Neural cell (in vitro differentiated cells): ENCODE data around the gene GPANK1. TPM values are rescaled to one million over a fixed set of nuclear protein-coding genes. Genes with fewer than 3 reads are reported as not detected.

Experiments
- H2AFZ ChIP-seq: fragments of 200-600, 300-800 bp; sonication (generic), shearing (Covaris generic); 2 replicates; pipeline ENCODE4 v1.6.0; 2014; ENCODE audit warnings: low read depth, mild to moderate bottlenecking, antibody characterized with exemption, low read length, moderate library complexity
- H3F3A ChIP-seq: fragments of 200-600 bp; shearing (Covaris generic); 2 replicates; pipeline ENCODE4 v1.6.1; 2016; ENCODE audit warnings: mild to moderate bottlenecking, moderate library complexity, mixed read lengths, antibody characterized with exemption, low read length; ENCODE audit not compliant: insufficient read depth, poor library complexity, severe bottlenecking
- H3K27ac ChIP-seq: fragments of 200-600, 300-800 bp; sonication (generic), shearing (Covaris generic); 2 replicates; pipeline ENCODE4 v1.5.1; 2014; ENCODE audit warnings: mild to moderate bottlenecking, low read length, moderate library complexity
- H3K27me3 ChIP-seq: fragments of 300-800, 200-600 bp; sonication (generic), shearing (Covaris generic); 2 replicates; pipeline ENCODE4 v1.6.0; 2014; ENCODE audit warnings: mild to moderate bottlenecking, low read depth, low read length, moderate library complexity; ENCODE audit not compliant: insufficient read depth
- H3K36me3 ChIP-seq: fragments of 300-800, 200-600 bp; sonication (generic), shearing (Covaris generic); 2 replicates; pipeline ENCODE4 v1.5.1; 2014; ENCODE audit warnings: mild to moderate bottlenecking, antibody characterized with exemption, low read length, moderate library complexity; ENCODE audit not compliant: insufficient read depth
- H3K4me2 ChIP-seq: fragments of 300-800, 200-600 bp; sonication (generic), shearing (Covaris generic); 2 replicates; pipeline ENCODE4 v1.6.0; 2014; ENCODE audit warnings: mild to moderate bottlenecking, low read length
- H3K4me3 ChIP-seq: fragments of 300-800, 200-600 bp; sonication (generic), shearing (Covaris generic); 2 replicates; pipeline ENCODE4 v1.5.1; 2014; ENCODE audit warnings: mild to moderate bottlenecking, low read length, moderate library complexity
- H3K79me2 ChIP-seq: fragments of 200-600 bp; shearing (Covaris generic); replicated peaks from 2 replicates; pipeline ENCODE4 v1.6.0; 2014; ENCODE audit warnings: mild to moderate bottlenecking, low read length, moderate library complexity; ENCODE audit not compliant: insufficient read depth
- H3K9ac ChIP-seq: fragments of 300-800, 200-600 bp; sonication (generic), shearing (Covaris generic); 2 replicates; pipeline ENCODE4 v1.6.1; 2016; ENCODE audit warnings: mild to moderate bottlenecking, low read length, mixed read lengths
- H3K9me2 ChIP-seq: fragments of 200-600 bp; shearing (Covaris generic); 2 replicates; pipeline ENCODE4 v1.6.1; 2016; ENCODE audit warnings: mild to moderate bottlenecking, low read length, mixed read lengths; ENCODE audit not compliant: insufficient read depth
- H3K9me3 ChIP-seq: fragments of 200-600, 300-800 bp; sonication (generic), shearing (Covaris generic); 2 replicates; pipeline ENCODE4 v1.6.1; 2016; ENCODE audit warnings: mild to moderate bottlenecking, mixed run types, low read length, moderate library complexity, mixed read lengths
- H4K20me1 ChIP-seq: fragments of 200-600 bp; shearing (Covaris generic); 2 replicates; pipeline ENCODE4 v1.6.1; 2016; ENCODE audit warnings: mild to moderate bottlenecking, mixed run types; ENCODE audit not compliant: insufficient read depth
- CTCF ChIP-seq: fragments of 450-650 bp; IDR thresholded peaks from 2 replicates; pipeline ENCODE4 v1.5.1; 2014; ENCODE audit warnings: antibody characterized with exemption, mild to moderate bottlenecking, moderate library complexity; ENCODE audit not compliant: poor library complexity, severe bottlenecking
- EP300 ChIP-seq: fragments of 450-650 bp; conservative IDR thresholded peaks from 2 replicates; pipeline ENCODE4 v1.6.1; 2014; ENCODE audit warnings: antibody characterized with exemption, mild to moderate bottlenecking, moderate library complexity; ENCODE audit not compliant: poor library complexity, severe bottlenecking
- EZH2 ChIP-seq: fragments of 200-600, 300-800 bp; shearing (Covaris generic), sonication (generic); IDR thresholded peaks from 2 replicates; pipeline ENCODE4 v1.6.1; 2014; ENCODE audit warnings: antibody characterized with exemption, low read length, borderline replicate concordance, mild to moderate bottlenecking; ENCODE audit not compliant: insufficient read depth, poor library complexity, severe bottlenecking
- MXI1 ChIP-seq: fragments of 450-650 bp; conservative IDR thresholded peaks from 2 replicates; pipeline ENCODE4 v1.6.1; 2014; ENCODE audit warnings: antibody characterized with exemption, mild to moderate bottlenecking; ENCODE audit not compliant: poor library complexity, severe bottlenecking
- POLR2AphosphoS5 ChIP-seq: IDR thresholded peaks from 2 replicates; pipeline ENCODE4 v1.6.1; 2012
- RAD21 ChIP-seq: fragments of 450-650 bp; conservative IDR thresholded peaks from 2 replicates; pipeline ENCODE4 v1.6.1; 2014; ENCODE audit warnings: antibody characterized with exemption, mild to moderate bottlenecking, moderate library complexity
- REST ChIP-seq: IDR thresholded peaks from 2 replicates; pipeline ENCODE4 v1.6.1; 2012; ENCODE audit warnings: borderline replicate concordance
- SMC3 ChIP-seq: fragments of 450-650 bp; conservative IDR thresholded peaks from 2 replicates; pipeline ENCODE4 v1.6.1; 2014; ENCODE audit warnings: antibody characterized with exemption, mild to moderate bottlenecking, moderate library complexity; ENCODE audit not compliant: poor library complexity
- TAF1 ChIP-seq: IDR thresholded peaks from 2 replicates; pipeline ENCODE4 v1.6.1; 2012; ENCODE audit warnings: low read depth
- polyA plus RNA-seq: library from polyadenylated mRNA; depleted of rRNA; stranded (reverse); fragments of >200 nt; gene quantifications from 2 replicates; pipeline ENCODE4 v1.2.3, GENCODE V29; 2014

GPANK1 gene
- polyA plus RNA-seq, 1 donor from 2014 or later: 18.4 TPM

- no peak for TF ChIP-seq CTCF
These were observed 37.0 kb downstream of the GPANK1 start (continued) for GRCh38 chr6:31627690-31628287.

- H3K4me3 ChIP-seq: no peak overlapping the region
- H3K79me2 ChIP-seq: peaks cover 40% of the 10 kb centered on the region
- H2AFZ ChIP-seq: no peak overlapping the region
- TF ChIP-seq EP300: no peak
- TF ChIP-seq EZH2: no peak
- TF ChIP-seq SMC3: no peak
- TF ChIP-seq RAD21: no peak
- no peak for TF ChIP-seq POLR2AphosphoS5
- TF ChIP-seq REST: no peak
- TF ChIP-seq CTCF: no peak
- no peak for TF ChIP-seq TAF1
- TF ChIP-seq MXI1: no peak
- H4K20me1 ChIP-seq: no peaks in the 10 kb centered on the region
- H3K9ac ChIP-seq: no peak overlapping the region
- no peaks in the 10 kb centered on the region for H3K9me3 ChIP-seq
- no peaks in the 10 kb centered on the region for H3F3A ChIP-seq
- H3K9me2 ChIP-seq: no peaks in the 10 kb centered on the region
- no peak overlapping the region for H3K4me2 ChIP-seq
- H3K27ac ChIP-seq: no peak overlapping the region
- no peaks in the 10 kb centered on the region for H3K27me3 ChIP-seq
- peaks cover 5% of the 10 kb centered on the region for H3K36me3 ChIP-seq
These were observed 37.8 kb downstream of the GPANK1 start for GRCh38 chr6:31626952-31627351.

GRCh38 chr6:31624070-31624469 is 40.7 kb downstream of the GPANK1 start:
- TF ChIP-seq REST (no peak), RAD21 (no peak), EZH2 (no peak), SMC3 (no peak), EP300 (no peak), POLR2AphosphoS5 (no peak), CTCF (no peak), MXI1 (no peak), TAF1 (no peak)
- H3K79me2 ChIP-seq: peaks cover 53% of the 10 kb centered on the region
- H3F3A ChIP-seq: no peaks in the 10 kb centered on the region
- no peaks in the 10 kb centered on the region for H3K9me2 ChIP-seq
- no peak overlapping the region for H3K4me2 ChIP-seq
- H4K20me1 ChIP-seq: no peaks in the 10 kb centered on the region
- H3K4me3 ChIP-seq: no peak overlapping the region
- H3K27ac ChIP-seq: no peak overlapping the region
- no peak overlapping the region for H2AFZ ChIP-seq
- no peaks in the 10 kb centered on the region for H3K27me3 ChIP-seq
- peaks cover 5% of the 10 kb centered on the region for H3K36me3 ChIP-seq
- no peaks in the 10 kb centered on the region for H3K9me3 ChIP-seq
- H3K9ac ChIP-seq: no peak overlapping the region
